WI38 (cell line): ENCODE measurements around the gene ZMYND15.

Source experiments
- H3K4me3 ChIP-seq: 2 replicates; pipeline ENCODE4 v1.5.1; 2011; ENCODE audit warnings: low read depth, mild to moderate bottlenecking, control low read depth, low read length
- CTCF ChIP-seq: IDR thresholded peaks from 2 replicates; pipeline ENCODE4 v1.5.1; 2012; ENCODE audit warnings: low read depth, mild to moderate bottlenecking, control low read depth, low read length

The ZMYND15 gene

DNA sequence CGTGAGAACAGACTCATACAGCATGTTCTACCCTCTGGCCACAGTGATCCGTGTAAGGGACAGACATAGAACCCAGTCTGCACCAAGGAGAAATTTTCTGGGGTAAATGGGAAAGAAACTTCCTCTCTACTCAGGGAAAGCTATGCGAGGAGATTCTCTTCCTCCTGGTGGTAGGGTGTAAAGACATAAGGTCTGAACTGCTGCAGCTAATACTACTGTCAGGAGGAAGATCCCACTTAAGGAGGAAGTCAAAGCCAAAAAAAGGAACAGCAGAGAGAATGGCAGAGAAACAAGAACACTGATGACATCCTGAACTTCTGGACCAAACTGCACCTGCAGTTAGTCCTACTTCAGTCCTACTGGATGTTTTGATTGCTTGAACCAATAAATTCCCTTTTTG, 25.0 kb downstream of the ZMYND15 start:
- no peak for TF ChIP-seq CTCF
- H3K4me3 ChIP-seq = no peak overlapping the region

- no peak for TF ChIP-seq CTCF
- H3K4me3 ChIP-seq = no peak overlapping the region
These were observed 26.6 kb downstream of the ZMYND15 start for GRCh38 chr17:4766201-4766600.

DNA sequence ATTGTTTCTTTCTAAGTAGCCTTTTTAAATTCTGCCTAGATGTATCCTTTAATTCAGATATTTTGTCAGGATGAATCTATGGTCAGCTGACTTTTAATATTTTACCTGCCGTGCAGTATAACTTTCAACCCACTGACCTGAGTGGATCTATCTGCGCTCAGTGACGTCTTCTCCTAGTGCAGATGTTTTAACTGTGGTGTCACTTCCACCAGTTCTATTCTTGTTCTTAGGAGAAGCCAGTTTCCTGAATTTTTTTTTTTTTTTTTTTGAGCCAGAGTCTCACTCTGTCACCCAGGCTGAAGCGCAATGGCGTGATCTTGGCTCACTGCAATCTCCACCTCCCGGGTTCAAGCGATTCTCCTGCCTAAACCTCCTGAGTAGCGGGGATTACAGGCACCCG, 27.1 kb downstream of the ZMYND15 start:
- no peak overlapping the region for H3K4me3 ChIP-seq
- TF ChIP-seq CTCF = no peak

DNA sequence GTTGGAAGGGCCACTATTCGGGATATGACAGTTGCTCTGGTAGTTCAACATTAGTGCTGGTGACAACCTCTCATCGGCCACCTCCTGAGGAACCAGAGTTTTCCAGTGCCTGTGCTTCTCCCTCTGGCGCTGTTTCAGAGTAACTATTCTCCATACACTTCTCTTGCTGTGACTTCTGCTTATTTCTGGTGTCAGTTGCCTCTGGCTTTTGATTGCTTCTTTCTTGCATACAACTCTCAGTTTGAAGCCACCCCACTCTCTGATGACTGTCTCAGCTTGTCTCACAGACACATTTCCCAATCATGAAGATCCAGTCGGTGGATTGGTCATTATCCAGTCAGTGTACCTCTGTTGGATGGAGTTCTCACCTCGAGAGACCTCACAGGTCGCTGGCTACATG, 28.7 kb downstream of the ZMYND15 start:
- TF ChIP-seq CTCF = no peak

GRCh38 chr17:4769628-4770027, 30.0 kb downstream of the ZMYND15 start:
- TF ChIP-seq CTCF = no peak
- H3K4me3 ChIP-seq = no peak overlapping the region

More for the DNA sequence above, 28.7 kb downstream of the ZMYND15 start:
- no peak overlapping the region for H3K4me3 ChIP-seq

GRCh38 chr17:4771519-4772234, 32.0 kb downstream of the ZMYND15 start, which contains the start of gene TM4SF5:
TSS of gene TM4SF5 (plus strand) at chr17:4771886. CDS start at chr17:4771923, 37 bp downstream.
- TF ChIP-seq CTCF = no peak
- no peak within 1 kb of the TSS for H3K4me3 ChIP-seq

DNA sequence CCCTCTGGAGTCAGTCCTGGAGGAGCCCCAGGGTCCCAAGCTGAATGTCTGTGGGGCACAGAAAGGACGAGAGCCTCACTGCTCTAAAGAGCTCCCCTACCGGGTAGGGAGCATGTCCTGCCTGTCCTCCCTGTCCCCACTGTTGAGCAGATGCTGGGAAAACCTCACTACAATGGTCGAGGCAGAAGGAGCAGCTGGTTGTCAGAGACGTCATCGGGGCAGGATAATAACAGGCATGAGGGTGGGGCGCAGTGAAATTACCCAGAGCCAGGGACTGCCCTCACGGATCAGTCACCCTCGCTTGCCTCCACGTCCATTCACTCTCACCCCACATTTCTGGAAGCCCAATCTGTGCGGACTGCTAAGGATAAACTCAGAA, 32.6 kb downstream of the ZMYND15 start:
- no peak overlapping the region for H3K4me3 ChIP-seq
- no peak for TF ChIP-seq CTCF
